DMS79 treated with DMSO at 0.1 percent for 48 hours (cell line): ENCODE data around the gene SORCS2.

Source experiments
- DNase-seq: peaks from one replicate; lab custom pipeline; 2025; lab: John Stamatoyannopoulos, UW

SORCS2 gene

GRCh38 chr4:7734651-7735260 lies 542.4 kb downstream of the SORCS2 start:
- DNase-seq, result no peak

GRCh38 chr4:7735395-7735794 lies 543.1 kb downstream of the SORCS2 start:
- DNase-seq, result no peak

GRCh38 chr4:7735961-7736360 lies 543.6 kb downstream of the SORCS2 start:
- no peak for DNase-seq

GRCh38 chr4:7736436-7737267 lies 544.3 kb downstream of the SORCS2 start:
- DNase-seq, result no peak

GRCh38 chr4:7737268-7737645 lies 544.9 kb downstream of the SORCS2 start:
- DNase-seq, result no peak

GRCh38 chr4:7737752-7738457 lies 545.6 kb downstream of the SORCS2 start:
- no peak for DNase-seq

- no peak for DNase-seq
Measured at GRCh38 chr4:7738458-7739076, 546.2 kb downstream of the SORCS2 start.

- DNase-seq, result no peak
Measured at GRCh38 chr4:7739077-7739917, 547.0 kb downstream of the SORCS2 start.

GRCh38 chr4:7739918-7740865 lies 547.9 kb downstream of the SORCS2 start:
- DNase-seq, result no peak

GRCh38 chr4:7740866-7741525 lies 548.7 kb downstream of the SORCS2 start:
- no peak for DNase-seq

- DNase-seq, result no peak
Measured at GRCh38 chr4:7741946-7742806, 549.8 kb downstream of the SORCS2 start.

- DNase-seq, result no peak
Measured at GRCh38 chr4:7742807-7743280, 550.5 kb downstream of the SORCS2 start.

- no peak for DNase-seq
Measured at GRCh38 chr4:7744142-7744804, 551.9 kb downstream of the SORCS2 start.

GRCh38 chr4:7745301-7745885 lies 553.1 kb downstream of the SORCS2 start:
- no peak for DNase-seq

GRCh38 chr4:7746351-7747061 lies 554.2 kb downstream of the SORCS2 start:
- no peak for DNase-seq

GRCh38 chr4:7747062-7747385 lies 554.7 kb downstream of the SORCS2 start:
- DNase-seq, result no peak

- no peak for DNase-seq
Measured at GRCh38 chr4:7747566-7747965, 555.2 kb downstream of the SORCS2 start.
